ENCODE measurements around the gene C6orf132. TPM values are rescaled to one million over a fixed set of nuclear protein-coding genes. Genes with fewer than 3 reads are reported as not detected.

Gene C6orf132
- total and polyA plus RNA-seq, 2 of the 8 experiments (the other 6 are each of a cell fraction or from before 2014, with no cell fraction given) = 31.5 to 64.0 TPM

- Histone ChIP-seq H2BK20ac (ENCODE audit: low read length) (no peak overlapping the region), H2BK15ac (ENCODE audit: low read length) (no peak overlapping the region), H4K5ac (ENCODE audit: insufficient read length, low read depth, low read length) (no peak overlapping the region), H3K23me2 (ENCODE audit: low read depth, low read length) (no peaks in the 10 kb centered on the region; the same call in 1 of the 2 replicates), H4K20me1 (replicated peaks in 1 of 2; ENCODE audit: control insufficient read depth in 1 of 2, insufficient read depth in 2 of 2, low read length in 2 of 2) (peaks cover 9 to 26% of the 10 kb centered on the region in 2 experiments), H2BK12ac (ENCODE audit: low read depth, low read length) (no peak overlapping the region), H3K23ac (ENCODE audit: insufficient read length) (no peak overlapping the region), H3K27me3 (replicated peaks in 1 of 4; ENCODE audit: control insufficient read depth in 3 of 4, extremely low read depth in 1 of 4, insufficient read depth in 3 of 4, low read length in 3 of 4) (peaks cover 0 to 6% (median under 1%) of the 10 kb centered on the region in 4 experiments; a peak in 3 of 7 replicates), H3K14ac (ENCODE audit: insufficient read length) (no peak overlapping the region), H3K4ac (replicated peaks; ENCODE audit: insufficient read length, low read depth, low read length) (no peak overlapping the region), H2BK120ac (replicated peaks; ENCODE audit: low read depth, low read length) (no peak overlapping the region), H3K4me3 (ENCODE audit: extremely low read depth in 1 of 4, insufficient read depth in 2 of 4, low read depth in 3 of 4, low read length in 4 of 4) (no peak overlapping the region), H2AK5ac (ENCODE audit: low read depth, low read length) (no peak overlapping the region), H3K9me3 (ENCODE audit: insufficient read depth in 2 of 2, low read depth in 1 of 2, low read length in 1 of 2) (no peaks in the 10 kb centered on the region), H3K36me3 (ENCODE audit: control insufficient read depth in 2 of 4, insufficient read depth in 4 of 4, low read length in 3 of 4) (peaks cover 5 to 22% (median 15%) of the 10 kb centered on the region in 4 experiments; a peak in 6 of 8 replicates), H3K79me2 (ENCODE audit: control insufficient read depth in 1 of 2, insufficient read depth in 2 of 2, low read length in 2 of 2) (no peaks in the 10 kb centered on the region; a peak in 1 of 4 replicates), H3K4me1 (replicated peaks in 1 of 4; ENCODE audit: control insufficient read depth in 3 of 4, insufficient read depth in 4 of 4, low read length in 3 of 4) (peaks cover 2 to 10% (median 4%) of the 10 kb centered on the region in 4 experiments; a peak in 6 of 7 replicates), H3K4me2 (ENCODE audit: insufficient read depth in 1 of 2, low read depth in 2 of 2, low read length in 2 of 2) (no peak overlapping the region), H3K79me1 (ENCODE audit: low read depth, low read length) (no peaks in the 10 kb centered on the region), H2AFZ (ENCODE audit: low read length) (no peak overlapping the region), H3K9ac (replicated peaks in 1 of 4; ENCODE audit: extremely low read depth in 1 of 4, low read depth in 3 of 4, low read length in 3 of 4) (no peak overlapping the region), H4K8ac (ENCODE audit: extremely low read depth, insufficient read depth, low read length) (no peak overlapping the region), H3K18ac (ENCODE audit: extremely low read depth, low read length) (no peak overlapping the region), H3K56ac (replicated peaks; ENCODE audit: insufficient read length, low read depth, low read length) (no peak overlapping the region), H4K91ac (replicated peaks; ENCODE audit: insufficient read length, low read length) (no peak overlapping the region), H3K27ac (ENCODE audit: low read depth, low read length) (no peak overlapping the region), H2BK5ac (ENCODE audit: low read depth, low read length) (no peak overlapping the region)
- 88% methylated on average over 7 of the region's 7 CpGs; no CpG with 5 or more reads in 1 of the 2 experiments for WGBS, 2 experiments (ENCODE audit: extremely low coverage in 1 of 2, insufficient coverage in 1 of 2, insufficient read length in 1 of 2, insufficient replicate concordance in 2 of 2, low coverage in 1 of 2, low lambda C conversion rate in 2 of 2, missing lambda C conversion rate in 1 of 2)
- no peak for FAIRE-seq
- DNase-seq (ENCODE audit: low read depth in 1 of 2, low spot score in 2 of 2) = no peak
- CTCF ChIA-PET (ENCODE audit: partially characterized antibody) = interaction anchor here (0.7 to 7.3 kb wide), 19 partner anchors 9 to 484 kb away, joined by 3 to 119 read pairs (median 11); partner anchors contain the start of gene GUCA1B
- POLR2A ChIA-PET (ENCODE audit: partially characterized antibody) = interaction anchor here (1.1 to 6.6 kb wide), 7 partner anchors 8 to 60 kb away, joined by 3 to 50 read pairs (median 13); partner anchors contain the start of gene C6orf132
- TF ChIP-seq KDM5A (IDR thresholded peaks at IDR 0.05; ENCODE audit: low read length) (no peak), SIX5 (IDR thresholded peaks at IDR 0.05; ENCODE audit: low read depth, low read length) (no peak), CBX8 (IDR thresholded peaks at IDR 0.05; ENCODE audit: borderline replicate concordance, low read depth, low read length) (no peak), EGR1 (IDR thresholded peaks at IDR 0.05; ENCODE audit: borderline replicate concordance, low read depth, low read length) (no peak), CBX5 (IDR thresholded peaks at IDR 0.05; ENCODE audit: low read depth, low read length) (no peak), SRF (IDR thresholded peaks at IDR 0.05; ENCODE audit: low read depth, low read length) (no peak), MAX (IDR thresholded peaks at IDR 0.05) (no peak), HDAC2 (IDR thresholded peaks at IDR 0.05; ENCODE audit: borderline replicate concordance in 1 of 2, low read depth in 2 of 2, low read length in 2 of 2) (no peak), MAFK (IDR thresholded peaks at IDR 0.05; ENCODE audit: low read depth, low read length) (no peak), KDM4A (IDR thresholded peaks at IDR 0.05; ENCODE audit: low read depth, low read length, severe bottlenecking) (no peak)
Observed at GRCh38 chr6:42103216-42103615, 39.2 kb downstream of the C6orf132 start.

All from H1 (cell line).